Measurements from ENCODE around the gene ODF4. TPM values are rescaled to one million over a fixed set of nuclear protein-coding genes. Genes with fewer than 3 reads are reported as not detected.
"Not testable (repeated sequence)": the region's sequence is repeated elsewhere in the genome, so short reads cannot be mapped to it uniquely, and the experiment has no call there.

The ODF4 gene
- total and polyA plus RNA-seq, 10 of the 15 experiments (the other 5 are each of a cell fraction or from before 2014, with no cell fraction given), result not detected

GRCh38 chr17:8372422-8372821, 32.8 kb downstream of the ODF4 start:
- ChIA-PET SMC1A (ENCODE audit: uncharacterized antibody, unreplicated experiment) (no interaction called here), CTCF (no interaction called here), RAD21 (ENCODE audit: unreplicated experiment) (no interaction called here), POLR2A (no interaction called here)
- H3K4me1 ChIP-seq (ENCODE audit: control insufficient read depth, insufficient read depth, low read length), result peaks cover 3% of the 10 kb centered on the region
- no peaks in the 10 kb centered on the region; the same call in 2 of the 3 replicates for H3K9me3 ChIP-seq (replicated peaks; ENCODE audit: control insufficient read depth, insufficient read depth, low read length)
- TF ChIP-seq RBBP5 (conservative IDR thresholded peaks at IDR 0.05), result no peak
- TF ChIP-seq POLR2AphosphoS5 (IDR thresholded peaks at IDR 0.05; ENCODE audit: low read length), result no peak
- TF ChIP-seq, protein P1, sequence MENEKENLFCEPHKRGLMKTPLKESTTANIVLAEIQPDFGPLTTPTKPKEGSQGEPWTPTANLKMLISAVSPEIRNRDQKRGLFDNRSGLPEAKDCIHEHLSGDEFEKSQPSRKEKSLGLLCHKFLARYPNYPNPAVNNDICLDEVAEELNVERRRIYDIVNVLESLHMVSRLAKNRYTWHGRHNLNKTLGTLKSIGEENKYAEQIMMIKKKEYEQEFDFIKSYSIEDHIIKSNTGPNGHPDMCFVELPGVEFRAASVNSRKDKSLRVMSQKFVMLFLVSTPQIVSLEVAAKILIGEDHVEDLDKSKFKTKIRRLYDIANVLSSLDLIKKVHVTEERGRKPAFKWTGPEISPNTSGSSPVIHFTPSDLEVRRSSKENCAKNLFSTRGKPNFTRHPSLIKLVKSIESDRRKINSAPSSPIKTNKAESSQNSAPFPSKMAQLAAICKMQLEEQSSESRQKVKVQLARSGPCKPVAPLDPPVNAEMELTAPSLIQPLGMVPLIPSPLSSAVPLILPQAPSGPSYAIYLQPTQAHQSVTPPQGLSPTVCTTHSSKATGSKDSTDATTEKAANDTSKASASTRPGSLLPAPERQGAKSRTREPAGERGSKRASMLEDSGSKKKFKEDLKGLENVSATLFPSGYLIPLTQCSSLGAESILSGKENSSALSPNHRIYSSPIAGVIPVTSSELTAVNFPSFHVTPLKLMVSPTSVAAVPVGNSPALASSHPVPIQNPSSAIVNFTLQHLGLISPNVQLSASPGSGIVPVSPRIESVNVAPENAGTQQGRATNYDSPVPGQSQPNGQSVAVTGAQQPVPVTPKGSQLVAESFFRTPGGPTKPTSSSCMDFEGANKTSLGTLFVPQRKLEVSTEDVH (IDR thresholded peaks at IDR 0.05; ENCODE audit: low read depth, partially characterized antibody), result no peak
- no peak for TF ChIP-seq MAX (IDR thresholded peaks at IDR 0.05; ENCODE audit: low read depth, low read length)
- TF ChIP-seq KLF5 (IDR thresholded peaks at IDR 0.05; ENCODE audit: partially characterized antibody), result no peak
- no peak for TF ChIP-seq YBX1 (IDR thresholded peaks at IDR 0.05)
- no peaks in the 10 kb centered on the region for H4K20me1 ChIP-seq (ENCODE audit: control insufficient read depth, insufficient read depth)
- no peak overlapping the region for H2AFZ ChIP-seq (ENCODE audit: control insufficient read depth, low read depth, low read length)
- H3K79me2 ChIP-seq (ENCODE audit: control insufficient read depth, insufficient read depth, low read length), result peaks cover 8% of the 10 kb centered on the region
- no peak overlapping the region for H3K4me3 ChIP-seq
- peaks cover 4 to 15% of the 10 kb centered on the region in 2 experiments; a peak in 3 of 4 replicates for H3K36me3 ChIP-seq (ENCODE audit: control insufficient read depth in 2 of 2, insufficient read depth in 2 of 2, low read length in 1 of 2)
- intact Hi-C loops (cut with micrococcal nuclease; ENCODE audit: unreplicated experiment) (no loop called here), in situ Hi-C loops (cut with MboI) (no loop called here)
- no peak overlapping the region for H3K9ac ChIP-seq (ENCODE audit: control insufficient read depth, insufficient read depth, low read length)
- ATAC-seq (no peak), DNase-seq (ENCODE audit: low read depth, low spot score) (no peak), FAIRE-seq (no peak)
- no peak overlapping the region for H3K27ac ChIP-seq (ENCODE audit: control insufficient read depth, insufficient read depth)
- BruUV-seq (replicated peaks), result no TSS peak
- 69% methylated on average over 7 of the region's 7 CpGs for WGBS (ENCODE audit: insufficient coverage, insufficient replicate concordance, low lambda C conversion rate, missing lambda C conversion rate)
- H3K27me3 ChIP-seq (replicated peaks in 1 of 2; ENCODE audit: control insufficient read depth in 2 of 2, insufficient read depth in 2 of 2, low read length in 1 of 2), result no peaks in the 10 kb centered on the region
- H3K4me2 ChIP-seq (ENCODE audit: control insufficient read depth, insufficient read depth), result no peak overlapping the region

GRCh38 chr17:8373856-8374255, 34.2 kb downstream of the ODF4 start:
- CTCF ChIA-PET, result not testable (repeated sequence)

More at GRCh38 chr17:8373856-8374255, 34.2 kb downstream of the ODF4 start:
- SMC1A ChIA-PET (ENCODE audit: uncharacterized antibody, unreplicated experiment); in situ Hi-C loops (cut with MboI); H3K4me3 ChIP-seq; intact Hi-C loops (cut with micrococcal nuclease; ENCODE audit: unreplicated experiment); H3K4me2 ChIP-seq (ENCODE audit: control insufficient read depth, insufficient read depth); H3K9me3 ChIP-seq (replicated peaks; ENCODE audit: control insufficient read depth, insufficient read depth, low read length); H3K4me1 ChIP-seq (ENCODE audit: control insufficient read depth, insufficient read depth, low read length); H3K9ac ChIP-seq (ENCODE audit: control insufficient read depth, insufficient read depth, low read length); POLR2A ChIA-PET; FAIRE-seq; BruUV-seq (replicated peaks); H2AFZ ChIP-seq (ENCODE audit: control insufficient read depth, low read depth, low read length); DNase-seq (ENCODE audit: low read depth, low spot score); H4K20me1 ChIP-seq (ENCODE audit: control insufficient read depth, insufficient read depth); RAD21 ChIA-PET (ENCODE audit: unreplicated experiment); H3K27me3 ChIP-seq (replicated peaks in 1 of 2; ENCODE audit: control insufficient read depth in 2 of 2, insufficient read depth in 2 of 2, low read length in 1 of 2); H3K79me2 ChIP-seq (ENCODE audit: control insufficient read depth, insufficient read depth, low read length); H3K27ac ChIP-seq (ENCODE audit: control insufficient read depth, insufficient read depth); ATAC-seq: not testable (repeated sequence)
- 100% methylated on average over 1 of the region's 26 CpGs for WGBS (ENCODE audit: insufficient coverage, insufficient replicate concordance, low lambda C conversion rate, missing lambda C conversion rate)
- H3K36me3 ChIP-seq (ENCODE audit: control insufficient read depth in 2 of 2, insufficient read depth in 2 of 2, low read length in 1 of 2), result peaks cover 5 to 26% of the 10 kb centered on the region in 2 experiments; a peak in 3 of 4 replicates
